Trophoblast cell (in vitro differentiated cells and primary cell): ENCODE measurements around the gene ITFG1.

ENCODE experiments used
- DNase-seq, 2 donors: peaks; one replicate each; pipeline ENCODE4 v3.0.0-alpha.2; 2016
- H2AFZ ChIP-seq: 2 replicates; pipeline ENCODE4 v1.6.1; 2013; ENCODE audit warnings: low read length, moderate library complexity, mild to moderate bottlenecking; ENCODE audit not compliant: insufficient read depth, poor library complexity
- H2AK5ac ChIP-seq: 2 replicates; pipeline ENCODE4 v1.6.1; 2013; ENCODE audit warnings: mild to moderate bottlenecking, low read length
- H2BK120ac ChIP-seq: 2 replicates; pipeline ENCODE4 v1.6.1; 2013; ENCODE audit warnings: low read length, mild to moderate bottlenecking, moderate library complexity; ENCODE audit not compliant: insufficient read depth, poor library complexity
- H2BK12ac ChIP-seq: 2 replicates; pipeline ENCODE4 v1.6.1; 2013; ENCODE audit warnings: mild to moderate bottlenecking, low read length, moderate library complexity
- H2BK5ac ChIP-seq: 2 replicates; pipeline ENCODE4 v1.6.1; 2013; ENCODE audit warnings: low read length, low read depth, moderate library complexity, mild to moderate bottlenecking; ENCODE audit not compliant: poor library complexity
- H3K14ac ChIP-seq: 2 replicates; pipeline ENCODE4 v1.6.1; 2013; ENCODE audit warnings: mild to moderate bottlenecking, low read length
- H3K18ac ChIP-seq: 2 replicates; pipeline ENCODE4 v1.6.1; 2013; ENCODE audit warnings: mild to moderate bottlenecking, low read length
- H3K23ac ChIP-seq: 2 replicates; pipeline ENCODE4 v1.6.1; 2013; ENCODE audit warnings: low read length
- H3K27ac ChIP-seq: 2 replicates; pipeline ENCODE4 v1.5.1; 2013; ENCODE audit warnings: low read depth, mild to moderate bottlenecking, inconsistent platforms, low read length, moderate library complexity
- H3K27me3 ChIP-seq: 2 replicates; pipeline ENCODE4 v1.6.1; 2013; ENCODE audit warnings: inconsistent platforms, mild to moderate bottlenecking, low read length, moderate library complexity; ENCODE audit not compliant: insufficient read depth
- H3K36me3 ChIP-seq, 2 experiments: 1 replicate in 1 of 2; 2 replicates in 1 of 2; pipeline ENCODE4 v1.6.1; 2013; ENCODE audit warnings: low read length in 2 of 2, mild to moderate bottlenecking in 2 of 2, moderate library complexity in 1 of 2; ENCODE audit not compliant: insufficient read depth in 2 of 2, control insufficient read depth in 1 of 2
- H3K4ac ChIP-seq: 2 replicates; pipeline ENCODE4 v1.6.1; 2013; ENCODE audit warnings: low read depth, mild to moderate bottlenecking, low read length, moderate library complexity
- H3K4me1 ChIP-seq, 2 experiments: 1 replicate in 1 of 2; 2 replicates in 1 of 2; pipeline ENCODE4 v1.6.1; 2013; ENCODE audit warnings: low read length in 2 of 2, mild to moderate bottlenecking in 2 of 2, moderate library complexity in 1 of 2; ENCODE audit not compliant: insufficient read depth in 2 of 2, control insufficient read depth in 1 of 2
- H3K4me2 ChIP-seq: 2 replicates; pipeline ENCODE4 v1.6.1; 2013; ENCODE audit warnings: inconsistent platforms, mild to moderate bottlenecking, low read length, moderate library complexity
- H3K4me3 ChIP-seq: 2 replicates; pipeline ENCODE4 v1.5.1; 2013; ENCODE audit warnings: mild to moderate bottlenecking, low read depth, low read length, inconsistent platforms
- H3K79me1 ChIP-seq: one replicate; pipeline ENCODE4 v1.6.1; 2013; ENCODE audit warnings: low read length
- H3K79me2 ChIP-seq: 2 replicates; pipeline ENCODE4 v1.6.1; 2013; ENCODE audit warnings: low read length, mild to moderate bottlenecking; ENCODE audit not compliant: control insufficient read depth, insufficient read depth, poor library complexity
- H3K9ac ChIP-seq: 2 replicates; pipeline ENCODE4 v1.6.1; 2013; ENCODE audit warnings: mild to moderate bottlenecking, low read length
- H3K9me3 ChIP-seq: 2 replicates; pipeline ENCODE4 v1.6.1; 2013; ENCODE audit warnings: low read depth, mild to moderate bottlenecking, control low read depth, inconsistent platforms, low read length; ENCODE audit not compliant: insufficient read depth
- H4K12ac ChIP-seq: 2 replicates; pipeline ENCODE4 v1.6.1; 2013; ENCODE audit warnings: low read depth, mild to moderate bottlenecking, low read length, moderate library complexity
- H4K8ac ChIP-seq: 2 replicates; pipeline ENCODE4 v1.6.1; 2013; ENCODE audit warnings: low read depth, mild to moderate bottlenecking, low read length, moderate library complexity
- H4K91ac ChIP-seq: one replicate; pipeline ENCODE4 v1.6.1; 2013; ENCODE audit warnings: low read depth, mild to moderate bottlenecking, low read length, moderate library complexity
- WGBS: extraction: QIAGEN DNeasy Blood & Tissue Kit; methylation state at CpG from one replicate; pipeline ENCODE4 v1.1.7; 2013; ENCODE audit warnings: missing lambda C conversion rate; ENCODE audit not compliant: insufficient read length, insufficient coverage; ENCODE audit errors: extremely low coverage; 5-methylcytosine and 5-hydroxymethylcytosine counted together

ITFG1 gene

GRCh38 chr16:47323241-47323640 lies 137.6 kb downstream of the ITFG1 start:
- H4K8ac ChIP-seq = no peak overlapping the region
- no peaks in the 10 kb centered on the region for H3K79me1 ChIP-seq
- H2AK5ac ChIP-seq = no peak overlapping the region
- no peak overlapping the region for H2BK120ac ChIP-seq
- H3K18ac ChIP-seq = no peak overlapping the region
- no peak overlapping the region for H3K14ac ChIP-seq
- no peak overlapping the region for H4K91ac ChIP-seq
- H3K27ac ChIP-seq = no peak overlapping the region
- H3K9ac ChIP-seq = no peak overlapping the region
- DNase-seq = no peak
- H3K4ac ChIP-seq = no peak overlapping the region
- no peak overlapping the region for H2AFZ ChIP-seq
- H2BK12ac ChIP-seq = no peak overlapping the region
- no peak overlapping the region for H4K12ac ChIP-seq
- H3K23ac ChIP-seq = no peak overlapping the region
- no peaks in the 10 kb centered on the region for H3K4me1 ChIP-seq
- H3K79me2 ChIP-seq = no peaks in the 10 kb centered on the region
- no peak overlapping the region for H3K4me3 ChIP-seq
- no peaks in the 10 kb centered on the region for H3K27me3 ChIP-seq
- H3K9me3 ChIP-seq = no peaks in the 10 kb centered on the region
- no peak overlapping the region for H2BK5ac ChIP-seq
- no peaks in the 10 kb centered on the region for H3K36me3 ChIP-seq
- H3K4me2 ChIP-seq = no peak overlapping the region

- no peak overlapping the region for H2AFZ ChIP-seq
- no peaks in the 10 kb centered on the region for H3K4me1 ChIP-seq
- no peak overlapping the region for H3K4me2 ChIP-seq
- H4K12ac ChIP-seq = no peak overlapping the region
- H3K79me1 ChIP-seq = no peaks in the 10 kb centered on the region
- no peak overlapping the region for H3K9ac ChIP-seq
- no peaks in the 10 kb centered on the region for H3K36me3 ChIP-seq
- H3K4ac ChIP-seq = no peak overlapping the region
- no peak overlapping the region for H2BK120ac ChIP-seq
- H3K9me3 ChIP-seq = no peaks in the 10 kb centered on the region
- H3K4me3 ChIP-seq = no peak overlapping the region
- no peak overlapping the region for H4K91ac ChIP-seq
- no peaks in the 10 kb centered on the region for H3K79me2 ChIP-seq
- H3K14ac ChIP-seq = no peak overlapping the region
- no peaks in the 10 kb centered on the region for H3K27me3 ChIP-seq
- H3K18ac ChIP-seq = no peak overlapping the region
- H3K27ac ChIP-seq = no peak overlapping the region
- DNase-seq = no peak
- no peak overlapping the region for H2AK5ac ChIP-seq
- H2BK12ac ChIP-seq = no peak overlapping the region
- H4K8ac ChIP-seq = no peak overlapping the region
- no peak overlapping the region for H2BK5ac ChIP-seq
- no peak overlapping the region for H3K23ac ChIP-seq
These were observed 140.1 kb downstream of the ITFG1 start for GRCh38 chr16:47320546-47321310.

DNA sequence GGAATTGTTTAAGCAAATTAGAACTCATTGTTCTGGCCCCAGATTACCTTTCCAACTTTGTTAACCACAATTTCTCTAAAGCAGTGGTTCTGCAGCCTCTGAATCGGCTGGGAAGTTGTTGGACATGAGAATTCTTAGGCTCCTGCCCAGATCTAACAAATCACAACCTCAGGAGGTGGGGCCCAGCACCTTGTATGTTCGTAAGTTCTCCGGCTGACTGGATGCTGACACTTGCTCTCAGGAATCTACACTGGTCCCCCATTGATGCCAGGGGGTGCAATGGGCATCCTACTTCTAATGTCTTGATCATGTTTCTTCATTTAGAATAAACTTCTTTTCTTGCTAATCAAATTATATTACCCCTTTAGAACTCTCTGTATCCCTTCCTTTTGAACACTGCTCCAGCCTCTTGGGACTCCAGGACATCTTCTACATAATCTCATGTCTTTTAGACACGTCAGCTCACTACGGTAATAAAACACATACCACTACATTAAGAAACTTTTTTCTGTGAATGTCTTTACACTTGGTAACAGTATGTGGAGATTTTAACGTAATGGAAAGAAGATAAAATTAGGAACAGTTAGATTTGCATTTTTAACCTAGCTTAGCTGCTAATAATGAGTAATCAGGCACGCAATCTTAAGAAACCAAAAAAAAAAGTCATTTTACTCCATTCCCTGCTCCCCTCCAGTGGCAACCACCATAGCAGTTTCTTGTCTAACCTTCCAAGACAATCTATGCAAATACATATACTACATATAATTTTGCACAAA lies 143.2 kb downstream of the ITFG1 start:
- Histone ChIP-seq H4K8ac (no peak overlapping the region), H3K23ac (no peak overlapping the region), H4K91ac (no peak overlapping the region), H3K4me2 (no peak overlapping the region), H3K79me1 (no peaks in the 10 kb centered on the region), H3K4me3 (no peak overlapping the region), H3K18ac (no peak overlapping the region), H2AK5ac (no peak overlapping the region), H3K9me3 (no peaks in the 10 kb centered on the region), H3K14ac (no peak overlapping the region), H2BK12ac (no peak overlapping the region), H3K36me3 (no peaks in the 10 kb centered on the region), H3K27me3 (no peaks in the 10 kb centered on the region), H2BK5ac (no peak overlapping the region), H4K12ac (no peak overlapping the region), H2BK120ac (no peak overlapping the region), H3K4me1 (no peaks in the 10 kb centered on the region), H3K9ac (no peak overlapping the region), H3K27ac (no peak overlapping the region), H3K4ac (no peak overlapping the region), H2AFZ (no peak overlapping the region), H3K79me2 (no peaks in the 10 kb centered on the region)
- DNase-seq = no peak
- no CpG with 5 or more reads among the region's 7 CpGs for WGBS

DNA sequence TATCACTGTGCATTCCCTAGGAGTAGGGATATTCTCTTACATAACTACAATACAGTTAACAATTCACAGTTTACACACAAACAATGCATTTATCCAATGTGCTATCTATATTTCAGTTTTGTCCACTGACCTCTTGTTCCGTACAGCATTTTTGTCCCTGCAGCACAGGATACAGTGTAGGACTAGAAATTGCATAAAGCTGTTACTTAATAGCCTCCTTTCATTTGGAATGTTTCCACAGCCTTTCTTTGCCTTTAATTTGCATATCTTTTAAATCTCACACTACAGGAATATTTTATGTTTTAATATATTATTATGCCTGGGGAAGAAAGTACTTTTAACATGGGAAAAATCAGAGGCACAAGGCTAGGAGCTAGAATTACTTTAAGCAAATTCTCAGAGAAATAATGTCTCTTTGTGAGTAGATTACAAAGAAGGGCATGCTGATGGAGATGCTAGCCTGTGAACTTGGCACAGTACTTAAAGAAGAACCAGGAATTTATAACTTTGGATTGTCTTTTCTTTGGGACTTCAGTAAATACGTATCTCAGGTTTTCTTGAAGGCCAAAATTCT lies 144.3 kb downstream of the ITFG1 start:
- H3K79me1 ChIP-seq = no peaks in the 10 kb centered on the region
- no peak overlapping the region for H2AK5ac ChIP-seq
- H4K12ac ChIP-seq = no peak overlapping the region
- H3K36me3 ChIP-seq = no peaks in the 10 kb centered on the region
- no peak for DNase-seq
- WGBS = no CpG with 5 or more reads among the region's 2 CpGs
- H3K79me2 ChIP-seq = no peaks in the 10 kb centered on the region
- H4K8ac ChIP-seq = no peak overlapping the region
- H3K27ac ChIP-seq = no peak overlapping the region
- H3K27me3 ChIP-seq = no peaks in the 10 kb centered on the region
- H3K4me3 ChIP-seq = no peak overlapping the region
- no peak overlapping the region for H2BK120ac ChIP-seq
- no peak overlapping the region for H2AFZ ChIP-seq
- no peak overlapping the region for H2BK12ac ChIP-seq
- no peak overlapping the region for H3K23ac ChIP-seq
- H3K4me1 ChIP-seq = no peaks in the 10 kb centered on the region
- no peak overlapping the region for H3K18ac ChIP-seq
- no peak overlapping the region for H2BK5ac ChIP-seq
- H4K91ac ChIP-seq = no peak overlapping the region
- H3K4me2 ChIP-seq = no peak overlapping the region
- no peak overlapping the region for H3K14ac ChIP-seq
- H3K9ac ChIP-seq = no peak overlapping the region
- H3K4ac ChIP-seq = no peak overlapping the region
- no peaks in the 10 kb centered on the region for H3K9me3 ChIP-seq
